HuH-7 (cell line): ENCODE data around the gene DPH6.

ENCODE experiments used
- DNase-seq: peaks from one replicate; pipeline ENCODE4 v3.0.0; 2011; ENCODE audit warnings: low spot score

Gene DPH6

DNA sequence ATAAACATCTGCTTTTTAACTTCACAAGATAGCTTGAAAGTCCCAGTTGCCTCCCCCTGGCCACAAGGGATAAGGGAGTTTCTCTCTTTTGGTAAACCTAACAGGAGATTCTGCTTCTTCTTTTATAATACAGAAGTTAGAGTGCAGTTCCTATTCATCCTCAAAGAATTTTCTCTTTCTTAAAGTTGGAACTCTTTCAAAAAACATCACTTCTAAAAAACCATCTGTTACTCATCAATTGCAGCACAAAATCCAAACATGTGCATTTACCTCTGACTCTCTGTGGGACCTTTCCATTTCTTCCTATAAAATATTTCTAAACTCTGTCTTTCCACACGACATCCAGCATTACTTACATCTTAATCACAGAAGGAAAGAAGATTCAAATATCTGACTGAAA lies 5.1 kb downstream of the DPH6 start:
- no peak for DNase-seq

DNA sequence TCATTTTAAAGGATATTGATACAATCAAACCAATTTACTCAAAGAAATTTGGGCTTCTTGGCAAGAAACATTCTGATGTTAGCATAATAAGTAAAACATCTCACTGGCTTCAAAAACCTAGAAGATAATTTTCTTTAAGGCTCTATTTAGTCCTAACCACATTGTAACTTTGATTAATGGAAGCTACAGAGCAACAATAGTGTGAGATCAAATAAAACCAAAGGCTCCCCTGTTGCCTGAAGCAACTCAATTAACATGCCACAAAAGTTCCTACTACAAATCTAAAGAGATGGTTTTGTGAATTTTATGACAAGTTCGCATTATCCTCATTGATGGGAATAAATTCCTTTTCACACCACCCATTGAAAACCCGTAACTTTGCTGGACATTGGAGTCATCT lies 5.9 kb downstream of the DPH6 start:
- no peak for DNase-seq

DNA sequence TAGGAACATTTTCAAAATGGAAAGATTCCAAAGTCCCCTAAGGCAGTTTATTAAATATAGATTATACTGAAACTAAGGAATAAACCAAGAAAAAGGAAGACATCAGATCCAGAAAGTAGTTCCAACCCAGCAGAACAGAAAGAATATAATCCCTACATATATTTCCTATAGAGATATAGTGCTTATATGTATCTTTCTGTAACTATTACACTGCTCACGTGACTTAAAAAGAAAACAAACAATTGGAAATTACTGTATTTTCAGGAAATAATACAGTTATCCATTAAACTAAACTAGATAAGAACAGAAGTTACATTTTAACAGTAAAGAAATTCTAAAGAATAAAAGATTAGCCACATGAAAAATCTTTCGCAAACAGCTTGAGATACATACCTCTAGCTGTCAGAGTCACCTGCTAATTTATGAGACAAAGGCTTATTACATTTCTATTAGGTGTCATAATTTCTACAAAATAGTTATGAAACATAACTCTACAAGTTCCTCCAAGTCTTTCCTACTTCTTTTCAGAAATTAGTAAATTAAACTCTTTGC lies 10.5 kb downstream of the DPH6 start:
- no peak for DNase-seq

DNA sequence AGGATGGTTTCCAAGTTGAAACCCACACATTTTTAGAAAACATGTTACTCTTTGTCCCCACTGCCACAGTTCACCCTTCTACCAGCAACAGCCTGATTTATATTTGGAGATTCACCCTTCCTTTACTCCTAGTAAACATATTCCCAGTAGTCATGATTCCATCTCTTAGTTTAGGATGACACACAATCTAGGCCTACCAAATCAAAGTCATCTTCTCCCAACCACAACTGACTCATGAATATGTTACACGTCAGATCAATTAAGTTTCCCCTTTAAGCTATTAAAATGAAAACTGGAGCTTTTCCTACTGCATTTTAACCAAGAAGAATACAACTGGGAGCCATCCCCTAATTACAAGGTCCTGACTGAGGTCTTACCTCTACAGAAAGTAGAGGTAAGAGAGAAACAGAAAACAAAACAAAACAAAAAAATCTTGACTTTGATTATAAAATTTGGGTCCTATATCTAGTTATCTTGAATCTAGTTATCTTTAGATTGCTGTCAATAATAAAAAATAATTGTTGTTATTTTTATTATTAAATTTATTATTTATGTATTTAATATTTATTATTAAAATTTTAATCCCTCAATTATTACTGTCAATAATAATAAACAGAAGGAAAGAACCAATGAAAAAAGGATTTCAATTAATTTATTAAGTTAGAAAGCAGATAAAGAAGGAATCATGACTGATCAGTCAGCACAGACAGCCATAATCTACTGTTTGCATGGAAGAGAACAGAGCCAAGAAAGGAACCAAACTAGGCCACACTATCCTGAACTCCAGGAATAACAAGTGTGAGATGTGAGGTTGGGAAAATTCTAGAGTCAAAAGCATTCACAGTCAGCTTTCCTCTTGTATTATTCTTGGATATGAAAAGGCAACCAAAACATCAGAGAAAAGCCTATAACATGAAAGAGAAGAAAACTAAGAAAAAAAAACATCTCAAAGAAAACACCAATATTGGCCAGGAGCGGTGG lies 12.5 kb downstream of the DPH6 start:
- no peak for DNase-seq

DNA sequence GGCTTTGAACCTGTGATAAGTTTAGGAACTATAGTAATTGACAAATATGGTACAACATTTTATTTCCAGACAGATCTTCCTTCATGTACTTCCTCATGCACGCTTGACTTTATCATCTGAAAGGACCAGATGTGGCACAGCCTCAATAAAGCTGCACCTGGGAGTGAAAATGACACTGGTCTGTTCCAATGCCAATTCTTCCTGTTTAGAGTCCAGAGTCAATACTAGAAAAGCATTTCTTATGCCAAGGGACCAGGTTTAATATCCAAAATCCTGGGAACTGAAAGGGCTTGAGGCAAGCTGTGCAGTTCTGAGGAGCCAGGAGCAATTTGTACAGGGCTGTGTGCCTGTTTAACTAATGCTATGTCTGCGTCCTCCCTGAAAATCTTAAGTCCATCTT lies 15.3 kb downstream of the DPH6 start:
- no peak for DNase-seq

DNA sequence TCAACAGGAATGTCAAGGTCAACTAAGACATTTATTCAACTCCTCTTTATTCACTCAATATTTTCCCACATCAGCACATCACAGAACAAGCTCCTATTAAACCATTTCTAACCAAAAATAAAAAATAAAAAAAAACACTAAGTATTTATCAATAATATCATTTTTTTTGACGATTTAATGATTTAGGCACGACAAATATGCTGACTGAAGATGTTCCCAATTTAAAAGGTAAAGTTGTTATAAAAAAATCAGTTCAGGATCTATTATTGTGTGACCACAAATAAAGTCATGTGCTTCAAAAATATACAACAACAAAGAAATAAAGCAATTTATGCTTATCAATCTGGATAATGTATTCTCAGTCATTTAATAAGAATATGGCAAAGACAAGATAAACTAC lies 16.2 kb downstream of the DPH6 start:
- DNase-seq: no peak

DNA sequence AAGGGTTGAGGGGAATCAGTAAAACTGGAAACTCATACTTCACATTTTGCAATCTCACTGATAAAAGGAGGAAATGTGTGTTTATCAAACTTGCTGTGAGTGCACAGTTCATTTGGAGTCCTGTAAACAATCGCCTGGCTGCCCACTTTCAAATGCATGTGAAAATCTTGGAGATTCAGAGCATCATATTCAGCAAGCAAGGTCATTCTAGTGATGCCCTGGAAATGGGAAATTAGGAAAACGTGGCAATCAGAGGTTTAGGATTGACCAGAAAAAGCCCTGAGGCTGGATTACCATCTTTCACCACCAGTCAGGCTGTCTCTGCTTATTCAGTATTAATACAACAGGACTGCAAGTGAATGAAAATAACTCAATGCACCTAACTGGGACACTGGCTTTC lies 23.9 kb downstream of the DPH6 start:
- no peak for DNase-seq

DNA sequence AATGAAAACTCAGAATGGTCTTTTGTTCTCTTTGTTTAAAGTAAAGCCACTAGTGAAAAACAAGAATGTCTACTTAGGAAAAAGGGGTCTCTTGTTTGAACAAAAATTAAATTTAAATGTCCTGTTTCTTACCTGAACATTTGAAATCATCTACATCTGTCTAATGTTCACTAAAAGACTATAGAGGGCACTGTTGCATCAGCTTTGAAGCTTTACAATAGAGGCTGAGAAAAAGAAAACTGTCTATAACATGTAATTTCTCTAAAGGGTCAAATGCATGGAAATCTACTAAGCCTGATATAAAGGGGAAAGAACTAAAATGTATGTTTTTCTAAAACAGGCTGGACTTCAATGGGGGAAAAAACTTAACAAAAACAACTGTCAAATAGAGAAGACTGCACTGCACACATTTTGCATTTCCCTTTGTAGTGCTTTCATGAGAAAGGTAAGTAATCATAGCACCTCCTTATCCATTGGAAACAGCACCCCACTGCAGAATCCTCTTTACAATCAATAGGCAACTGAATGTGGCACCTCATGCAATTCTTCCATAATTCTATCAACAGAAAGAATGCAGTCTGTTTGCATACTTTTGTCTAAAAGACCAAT lies 26.3 kb downstream of the DPH6 start:
- DNase-seq: no peak

DNA sequence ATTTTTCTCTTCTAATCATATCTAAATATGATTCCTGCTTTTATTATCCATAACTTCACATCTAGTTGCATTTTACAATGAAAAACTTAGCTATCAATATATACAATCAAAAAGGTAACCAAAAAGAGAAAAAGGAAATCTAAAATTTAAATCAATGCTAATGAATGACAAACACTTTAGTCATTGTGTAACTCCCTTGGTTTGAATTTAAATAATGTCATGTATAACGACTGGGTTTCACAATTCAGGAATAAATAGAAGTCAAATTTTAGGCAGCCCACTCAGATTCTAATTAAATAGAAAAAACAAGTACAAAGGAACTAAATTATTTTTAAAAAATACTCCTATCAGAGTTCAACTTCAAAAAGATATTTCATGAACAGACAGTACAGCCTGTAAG lies 26.9 kb downstream of the DPH6 start:
- DNase-seq: no peak

DNA sequence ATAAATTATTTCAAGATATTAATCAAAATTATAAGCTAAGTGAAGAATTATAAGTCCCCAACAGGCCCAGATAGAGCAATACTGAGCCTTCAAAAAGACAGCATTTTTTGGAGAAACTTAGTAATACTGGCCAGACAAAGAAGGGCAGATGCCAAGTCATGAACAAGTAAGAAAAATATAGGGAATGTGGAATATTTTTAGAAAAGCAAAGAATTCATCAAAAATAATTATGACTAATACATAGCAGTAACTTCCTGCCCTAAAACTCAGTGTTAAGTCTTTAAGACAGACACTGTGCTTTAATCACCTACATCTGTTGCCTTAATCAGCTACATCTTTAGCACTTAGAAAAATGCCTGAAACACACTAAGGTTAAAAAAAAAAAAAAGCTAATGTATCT lies 31.2 kb downstream of the DPH6 start:
- no peak for DNase-seq

DNA sequence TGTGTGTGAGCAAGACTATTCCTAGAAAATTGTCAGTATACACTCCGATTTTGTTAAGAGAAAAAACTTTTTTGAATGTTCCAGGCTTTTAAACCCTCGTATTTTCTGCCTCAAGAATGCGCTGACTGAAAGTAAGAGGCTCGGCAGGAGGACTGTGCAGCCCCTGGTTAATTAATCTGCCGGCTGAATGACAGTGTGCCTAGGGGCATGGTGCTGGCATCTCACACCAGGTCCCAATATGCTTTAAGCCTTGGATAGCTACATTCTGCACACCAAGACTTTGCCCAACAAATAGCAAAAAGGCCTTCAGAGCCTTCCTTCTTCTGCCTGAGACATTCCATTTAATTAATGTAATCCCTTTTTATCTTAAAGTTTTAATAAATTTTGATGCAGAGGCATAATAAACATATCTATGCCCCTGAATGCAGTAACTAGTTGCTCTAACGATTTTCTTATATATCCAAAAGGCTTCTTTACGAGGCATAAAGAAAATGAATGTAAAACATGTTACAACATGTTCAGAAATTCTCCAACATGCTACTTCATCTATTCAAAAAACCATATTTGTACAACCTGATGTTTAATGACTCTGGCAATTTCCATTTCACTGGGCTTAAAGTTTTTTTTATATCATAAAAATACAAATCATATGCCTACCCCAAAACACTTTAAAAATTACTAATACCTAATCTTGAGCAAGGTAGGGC lies 37.9 kb downstream of the DPH6 start:
- no peak for DNase-seq

DNA sequence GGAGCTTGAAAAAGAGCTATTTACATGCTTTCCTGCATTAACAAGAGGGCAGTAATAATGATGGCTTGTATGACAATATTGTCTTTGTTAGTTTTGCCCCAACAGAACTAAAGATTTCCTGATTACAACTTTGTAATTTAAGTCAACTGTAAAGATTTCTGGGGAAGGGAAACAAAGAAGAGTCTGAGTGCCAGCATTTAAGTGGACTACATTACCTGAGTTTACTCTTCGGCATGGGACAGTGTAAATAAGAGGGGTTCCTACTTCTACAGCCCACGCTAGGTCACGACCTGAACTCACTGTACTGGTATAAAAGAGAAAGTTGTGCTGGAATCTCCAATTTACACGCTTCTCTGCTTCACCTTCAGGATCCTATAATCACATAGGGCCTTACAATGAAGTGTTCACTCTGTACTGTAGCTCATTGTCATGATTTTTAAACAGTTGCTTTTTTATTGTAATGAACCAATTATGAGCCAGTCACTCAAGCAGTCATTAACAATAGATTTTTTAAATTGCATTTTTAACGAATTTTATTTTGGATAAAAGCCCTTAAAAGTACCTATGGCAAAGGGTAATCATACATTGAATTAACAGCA lies 39.6 kb downstream of the DPH6 start:
- peak; percentile 10 for DNase-seq

DNA sequence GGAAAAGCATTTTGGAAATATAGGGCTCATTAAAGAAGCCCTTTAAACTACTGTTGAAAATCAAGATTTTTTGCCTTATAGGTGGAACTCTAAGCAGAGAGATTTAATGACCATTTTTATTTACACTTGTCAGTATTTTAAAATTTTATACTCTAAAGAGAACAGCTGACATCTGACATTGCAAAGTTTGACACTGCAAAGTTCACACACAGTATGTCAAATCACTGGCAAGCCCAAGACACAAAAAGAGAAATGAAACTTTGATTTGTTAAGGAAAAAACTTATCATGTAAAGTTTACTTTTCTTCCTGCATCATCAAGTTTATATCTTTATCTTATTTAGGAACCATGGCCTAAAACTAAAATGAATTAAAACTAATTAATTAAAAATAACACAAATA lies 40.2 kb downstream of the DPH6 start:
- no peak for DNase-seq

DNA sequence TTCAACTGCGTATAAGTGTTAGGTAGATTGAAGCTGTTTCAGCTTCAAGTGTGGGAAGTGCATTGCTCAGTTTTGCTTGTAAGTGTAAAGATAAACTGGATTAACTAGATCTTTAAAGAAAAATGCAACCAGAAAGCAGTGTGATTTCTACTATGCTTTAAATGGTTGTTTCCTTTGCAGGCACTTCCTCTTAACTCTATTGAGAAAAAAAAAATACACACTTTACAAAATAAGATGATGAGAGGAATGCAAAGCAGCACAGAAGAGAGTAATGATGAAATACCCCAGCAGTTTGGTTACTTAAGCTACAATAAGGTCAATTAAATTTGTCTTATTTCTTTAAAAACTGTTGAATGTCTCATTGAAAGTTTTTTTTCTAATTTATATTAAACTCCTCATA lies 40.8 kb downstream of the DPH6 start:
- DNase-seq: no peak

DNA sequence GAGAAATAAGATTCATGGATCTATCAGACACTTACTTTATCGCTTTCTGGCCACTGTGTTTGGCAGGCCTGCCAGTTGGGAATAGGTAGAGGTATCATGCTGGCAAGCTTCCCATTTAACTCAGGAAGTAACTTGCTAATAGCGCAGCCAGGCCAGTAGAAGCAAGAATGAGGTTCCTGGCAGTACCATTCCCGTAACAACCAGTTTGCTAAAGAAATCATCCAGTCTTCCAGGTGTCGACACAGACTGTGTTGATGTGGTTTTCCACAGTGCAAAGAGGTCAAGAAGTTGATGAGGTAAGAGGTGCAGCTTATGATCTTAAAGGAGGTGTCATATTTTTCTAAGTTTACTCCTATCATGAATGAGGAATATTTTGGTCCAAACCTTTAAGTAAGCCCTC lies 46.2 kb downstream of the DPH6 start:
- DNase-seq: no peak

DNA sequence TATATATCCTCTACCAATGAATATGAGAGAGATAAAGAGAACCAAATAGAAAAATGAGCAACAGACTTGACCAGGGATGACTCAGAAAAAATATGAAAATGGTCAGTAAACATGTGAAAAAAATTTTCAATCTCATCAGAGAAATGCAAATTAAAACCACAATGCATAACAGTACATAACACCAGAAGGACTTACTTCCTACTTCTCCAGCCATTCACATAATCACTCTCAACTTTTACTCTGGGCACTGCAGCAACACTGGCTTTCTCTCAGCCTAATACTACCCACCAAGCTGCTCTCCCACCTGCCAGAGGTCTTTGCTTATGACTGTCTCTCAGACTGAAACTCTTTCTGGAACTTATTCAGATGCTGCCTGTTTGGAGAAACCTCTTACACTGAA lies 49.4 kb downstream of the DPH6 start:
- no peak for DNase-seq

DNA sequence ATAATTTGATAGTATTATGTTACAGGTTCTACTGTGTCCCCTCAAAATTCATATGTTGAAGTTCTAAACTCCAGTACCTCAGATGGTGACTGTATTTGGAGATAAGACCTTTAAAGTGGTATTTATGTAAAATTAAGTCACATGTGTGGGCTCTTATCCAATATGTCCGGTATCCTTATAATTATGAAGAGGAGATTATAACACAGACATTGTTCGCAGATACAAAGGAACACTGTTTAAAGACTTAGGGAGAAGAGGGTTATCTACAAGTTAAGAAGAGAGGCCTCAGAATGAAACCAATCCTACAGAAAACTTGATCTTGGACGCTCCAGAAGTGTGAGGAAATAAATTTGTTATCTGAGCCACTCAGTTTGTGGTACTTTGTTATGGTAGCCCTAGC lies 50.9 kb downstream of the DPH6 start:
- DNase-seq: no peak

DNA sequence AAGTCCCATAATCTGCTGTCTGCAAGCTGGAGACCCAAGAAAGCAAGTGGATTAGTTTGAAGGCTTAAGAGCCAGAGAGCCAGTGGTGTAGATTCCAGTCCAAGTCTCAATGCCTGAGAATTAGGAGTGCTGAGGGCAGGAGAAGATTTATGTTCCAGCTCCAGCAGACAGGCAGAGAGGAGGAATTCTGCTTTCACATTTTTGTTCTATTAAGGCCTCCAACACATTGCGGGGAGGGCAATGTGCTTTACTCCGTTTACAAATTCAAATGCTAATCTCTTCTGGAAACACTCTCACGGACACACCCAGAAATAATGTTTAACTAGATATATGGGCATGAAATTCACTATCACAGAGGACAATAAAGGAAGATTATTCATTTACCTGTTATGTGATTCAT lies 54.0 kb downstream of the DPH6 start:
- DNase-seq: no peak

DNA sequence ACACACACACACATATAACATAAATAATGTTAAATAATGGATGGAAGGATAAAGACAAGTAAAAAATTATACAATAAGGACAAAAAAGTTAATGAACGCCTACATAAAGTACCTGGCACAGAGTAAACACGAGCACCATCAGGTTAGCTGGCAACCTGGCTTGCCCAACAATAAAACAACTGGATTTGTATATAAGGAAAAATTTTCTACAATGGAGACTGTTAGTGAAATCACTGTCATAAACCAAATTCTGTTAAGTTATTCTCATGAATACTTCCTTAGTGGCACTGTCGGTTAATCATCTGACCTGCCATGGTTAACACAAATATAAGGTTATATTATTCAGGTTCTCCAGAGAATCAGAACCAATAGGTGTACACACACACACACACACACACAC lies 54.8 kb downstream of the DPH6 start:
- no peak for DNase-seq

DNA sequence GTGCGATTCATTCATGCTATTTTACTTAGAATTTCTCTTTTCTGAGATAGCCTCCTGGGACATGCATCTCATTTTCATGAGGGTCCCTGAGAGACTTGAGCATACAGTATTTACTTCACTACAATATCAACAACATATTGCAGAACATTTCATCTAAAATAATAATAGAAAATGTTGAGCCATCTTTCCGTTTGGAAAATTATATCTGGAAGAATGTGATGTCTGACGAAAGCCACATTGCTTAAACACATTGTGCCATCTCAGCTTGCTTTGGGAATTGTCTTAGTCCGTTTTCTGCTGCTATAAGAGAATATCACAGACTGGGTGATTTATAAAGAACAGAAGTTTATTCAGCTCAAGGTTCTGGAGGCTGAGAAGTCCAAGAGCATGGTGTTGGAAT lies 55.5 kb downstream of the DPH6 start:
- no peak for DNase-seq

DNA sequence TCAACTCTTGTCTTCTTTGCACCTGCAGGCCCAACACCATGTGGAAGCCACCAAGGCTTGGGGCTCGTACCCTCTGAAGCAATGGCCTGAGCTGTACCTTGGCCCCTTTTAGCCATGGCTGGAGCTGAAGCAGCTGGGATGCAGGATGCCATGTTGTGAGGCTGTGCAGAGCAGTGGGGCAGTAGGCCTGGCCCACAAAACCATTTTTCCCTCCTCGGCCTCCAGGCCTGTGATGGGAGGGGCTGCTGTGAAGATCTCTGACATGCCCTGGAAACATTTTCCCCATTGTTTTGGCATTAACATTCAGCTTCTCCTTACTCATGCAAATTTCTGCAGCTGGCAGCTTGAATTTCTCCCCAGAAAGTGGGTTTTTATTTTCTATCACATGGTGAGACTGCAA lies 58.5 kb downstream of the DPH6 start:
- DNase-seq: no peak

DNA sequence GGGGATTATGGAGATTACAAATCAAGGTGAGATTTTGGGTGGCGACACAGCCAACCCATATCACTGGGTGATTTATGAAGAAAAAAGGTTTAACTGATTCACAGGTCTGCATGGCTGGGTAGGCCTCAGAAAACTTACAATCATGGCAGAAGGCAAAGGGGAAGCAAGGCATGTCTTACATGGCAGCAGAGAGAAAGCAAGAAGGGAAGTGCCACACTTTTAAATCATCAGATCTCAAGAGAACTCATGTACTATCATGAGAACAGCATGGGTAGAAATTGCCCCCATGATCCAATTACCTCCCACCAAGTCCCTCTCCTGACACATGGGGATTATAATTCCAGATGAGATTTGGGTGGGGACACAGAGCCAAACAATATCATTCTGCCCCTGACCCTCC lies 59.7 kb downstream of the DPH6 start:
- DNase-seq: no peak
